Measurements from ENCODE around the gene SPOP.
A peak's percentile ranks its signal among the peaks of the same experiment; 100 is the strongest.

SPOP gene

GRCh38 chr17:49583889-49584288 is 94.0 kb downstream of the SPOP start:
- no peak for DNase-seq (ENCODE audit: low spot score)

DNA sequence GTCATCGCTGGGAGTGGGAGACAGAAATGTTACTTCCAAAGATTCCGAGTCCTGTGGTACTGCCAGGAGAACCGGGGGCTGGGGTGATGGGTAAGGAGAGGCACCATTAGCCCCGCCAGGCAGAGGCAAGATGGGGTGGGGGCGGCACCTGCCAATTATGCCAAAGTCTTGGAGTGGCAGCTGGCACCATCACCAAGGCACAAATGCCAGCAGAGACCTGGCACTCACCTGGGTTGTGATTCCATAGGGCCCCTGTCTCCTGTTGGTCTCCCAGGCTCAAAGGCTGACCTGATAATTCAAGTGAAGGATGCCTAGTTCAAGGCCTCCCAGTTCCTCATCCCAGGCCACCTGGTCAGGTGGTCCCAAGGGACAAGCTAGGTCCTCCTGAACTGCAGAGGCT is 94.7 kb downstream of the SPOP start:
- no peak for DNase-seq (ENCODE audit: low spot score)

DNA sequence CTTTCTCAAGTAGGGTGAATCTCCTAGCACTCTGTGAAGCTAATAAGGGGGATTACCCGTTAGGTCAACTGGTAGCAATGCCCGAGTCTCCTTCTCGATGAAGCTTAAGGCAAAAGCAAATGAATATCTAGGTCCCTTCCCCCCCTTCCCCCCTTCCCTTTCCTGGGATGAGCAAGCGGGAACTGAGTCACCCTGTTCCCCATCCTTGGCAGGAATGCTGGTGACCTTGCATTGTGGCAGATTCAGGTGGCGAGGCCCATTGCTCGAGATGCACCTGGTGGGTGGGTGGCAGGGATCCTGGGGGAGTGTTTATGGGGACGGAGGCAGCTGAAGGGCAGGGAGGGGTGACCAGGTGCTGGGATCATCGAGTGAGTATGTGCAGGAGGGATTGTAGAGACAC is 95.1 kb downstream of the SPOP start:
- DNase-seq (ENCODE audit: low spot score), result no peak

DNA sequence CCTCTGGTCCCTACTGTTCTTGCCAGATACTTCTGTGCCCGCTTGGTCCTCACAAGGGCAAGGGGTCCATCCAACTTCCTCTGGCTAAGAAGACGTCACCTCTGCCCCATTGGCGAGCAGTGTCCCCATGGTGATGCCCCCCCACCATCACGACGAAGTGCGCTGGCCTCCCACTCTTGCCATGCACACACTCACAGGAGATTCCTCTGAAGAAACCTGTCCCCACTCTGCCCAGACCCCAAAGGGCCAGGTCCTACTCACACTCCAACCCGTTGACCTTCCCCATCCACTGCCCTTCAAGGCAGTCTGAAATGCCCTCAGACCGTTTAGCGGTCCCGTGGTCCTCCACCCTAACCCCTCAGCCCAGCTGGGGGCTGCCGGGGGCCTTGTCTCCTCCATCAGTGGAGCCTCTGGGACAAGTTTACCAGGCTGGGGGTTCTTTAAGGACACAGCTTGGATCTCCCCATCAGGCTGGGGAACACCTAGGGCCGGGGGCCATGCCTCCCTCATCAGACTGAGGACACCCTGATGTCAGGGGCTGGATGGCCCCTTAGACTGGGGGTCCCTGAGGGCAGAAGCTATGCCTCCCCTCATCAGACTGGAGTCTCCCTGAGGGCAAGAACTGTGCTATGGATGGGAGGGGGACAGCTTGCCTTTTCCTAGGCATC is 95.7 kb downstream of the SPOP start:
- no peak for DNase-seq (ENCODE audit: low spot score)

- no peak for DNase-seq (ENCODE audit: low spot score)
Measured at GRCh38 chr17:49581648-49581998, 96.3 kb downstream of the SPOP start.

- no peak for DNase-seq (ENCODE audit: low spot score)
Measured at GRCh38 chr17:49580981-49581647, 96.8 kb downstream of the SPOP start.

- DNase-seq (ENCODE audit: low spot score), result no peak
Measured at GRCh38 chr17:49580055-49580721, 97.7 kb downstream of the SPOP start.

GRCh38 chr17:49579522-49579921 is 98.4 kb downstream of the SPOP start:
- no peak for DNase-seq (ENCODE audit: low spot score)

DNA sequence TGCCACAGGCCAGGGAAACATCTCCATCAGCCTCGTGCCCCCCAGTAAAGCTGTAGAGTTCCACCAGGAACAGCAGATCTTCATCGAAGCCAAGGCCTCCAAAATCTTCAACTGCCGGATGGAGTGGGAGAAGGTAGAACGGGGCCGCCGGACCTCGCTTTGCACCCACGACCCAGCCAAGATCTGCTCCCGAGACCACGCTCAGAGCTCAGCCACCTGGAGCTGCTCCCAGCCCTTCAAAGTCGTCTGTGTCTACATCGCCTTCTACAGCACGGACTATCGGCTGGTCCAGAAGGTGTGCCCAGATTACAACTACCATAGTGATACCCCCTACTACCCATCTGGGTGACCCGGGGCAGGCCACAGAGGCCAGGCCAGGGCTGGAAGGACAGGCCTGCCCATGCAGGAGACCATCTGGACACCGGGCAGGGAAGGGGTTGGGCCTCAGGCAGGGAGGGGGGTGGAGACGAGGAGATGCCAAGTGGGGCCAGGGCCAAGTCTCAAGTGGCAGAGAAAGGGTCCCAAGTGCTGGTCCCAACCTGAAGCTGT is 98.9 kb downstream of the SPOP start:
- no peak for DNase-seq (ENCODE audit: low spot score)

GRCh38 chr17:49578414-49578813 is 99.5 kb downstream of the SPOP start:
- no peak for DNase-seq (ENCODE audit: low spot score)

- no peak for DNase-seq (ENCODE audit: low spot score)
Measured at GRCh38 chr17:49577963-49578362, 99.9 kb downstream of the SPOP start.

DNA sequence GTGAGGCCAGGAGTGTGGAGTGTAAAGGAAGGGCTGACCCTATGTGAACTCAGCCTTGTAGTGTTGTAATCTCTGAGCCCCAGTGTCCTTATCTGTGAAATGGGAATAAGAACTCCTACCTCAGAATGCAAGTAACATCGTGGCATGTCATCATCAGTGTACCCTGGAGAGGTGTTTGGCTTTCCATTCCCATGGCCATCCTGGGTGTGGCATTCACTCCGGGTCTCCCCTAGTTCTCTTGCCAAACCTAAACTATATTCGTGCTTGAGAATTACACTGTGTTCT is 100.3 kb downstream of the SPOP start:
- no peak for DNase-seq (ENCODE audit: low spot score)

- DNase-seq (ENCODE audit: low spot score), result no peak
Measured at GRCh38 chr17:49576917-49577649, 100.8 kb downstream of the SPOP start.

GRCh38 chr17:49576088-49576916 is 101.6 kb downstream of the SPOP start:
- DNase-seq (ENCODE audit: low spot score), result no peak

- DNase-seq (ENCODE audit: low spot score), result peak; percentile 40
Measured at GRCh38 chr17:49575679-49576087, 102.2 kb downstream of the SPOP start, which contains the start of gene NXPH3. Gene NXPH3, plus strand, starts transcription at chr17:49575871. Its CDS starts 349 bp downstream, at chr17:49576220.

DNA sequence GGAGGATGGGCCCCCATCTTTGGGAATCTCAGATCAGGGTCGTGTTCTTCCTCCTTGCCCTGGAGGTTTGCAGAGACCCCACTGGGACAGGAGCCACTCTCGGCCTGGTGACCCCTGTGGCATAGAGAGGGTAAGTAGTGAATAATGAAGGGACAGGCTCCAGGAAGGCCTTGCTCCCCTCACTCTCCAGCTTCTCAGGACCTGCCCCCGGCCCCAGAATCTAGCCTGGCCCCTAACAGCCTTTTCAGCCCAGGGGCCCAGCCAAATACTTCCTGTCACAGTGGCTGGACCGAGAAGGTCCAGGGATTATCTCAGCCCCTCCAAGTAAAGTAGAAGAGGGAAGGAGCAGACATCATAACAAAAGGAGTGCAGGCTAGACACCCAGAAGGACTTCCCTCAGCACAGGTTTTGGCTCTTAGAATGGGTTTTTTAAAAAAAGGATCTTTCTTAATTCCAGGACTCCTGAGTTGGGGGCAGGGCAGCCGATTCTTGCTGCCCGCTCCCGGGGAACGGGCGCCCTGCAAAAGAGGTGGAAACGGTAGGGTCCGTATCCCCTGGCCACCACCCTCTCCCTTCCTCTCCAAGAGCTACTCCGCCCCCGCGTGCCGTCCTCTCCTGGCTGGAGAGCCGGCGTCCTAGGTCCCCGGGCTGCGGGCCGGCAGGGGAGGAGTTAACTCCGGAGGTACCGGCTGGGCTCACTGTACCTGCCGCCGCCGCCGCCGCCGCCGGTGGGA is 102.8 kb downstream of the SPOP start:
- no peak for DNase-seq (ENCODE audit: low spot score)

DNA sequence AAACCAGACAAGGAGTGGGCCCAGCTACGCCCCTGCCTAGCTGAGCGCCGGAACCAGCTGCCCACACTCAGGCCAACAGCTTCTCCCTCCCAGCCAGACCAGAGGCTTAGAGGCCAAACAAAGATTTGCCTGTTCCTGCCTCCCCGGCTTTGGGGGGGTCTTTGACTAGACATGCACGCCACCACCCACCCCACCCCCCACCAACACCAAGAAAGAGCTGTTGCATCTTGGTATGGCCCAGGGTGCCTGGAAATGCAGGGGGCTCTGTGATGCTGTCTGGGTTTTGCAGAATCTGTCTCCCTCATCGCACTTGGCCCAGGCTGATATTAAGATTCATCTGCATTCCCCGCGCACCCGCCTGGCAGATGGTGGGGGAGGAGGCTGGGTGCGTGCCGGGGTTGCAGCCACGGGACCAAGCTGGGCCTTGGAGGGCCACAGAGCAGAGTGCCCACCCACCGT is 103.5 kb downstream of the SPOP start:
- no peak for DNase-seq (ENCODE audit: low spot score)

- peak; percentile 56 for DNase-seq (ENCODE audit: low spot score)
Measured at GRCh38 chr17:49573510-49574322, 104.2 kb downstream of the SPOP start.

DNA sequence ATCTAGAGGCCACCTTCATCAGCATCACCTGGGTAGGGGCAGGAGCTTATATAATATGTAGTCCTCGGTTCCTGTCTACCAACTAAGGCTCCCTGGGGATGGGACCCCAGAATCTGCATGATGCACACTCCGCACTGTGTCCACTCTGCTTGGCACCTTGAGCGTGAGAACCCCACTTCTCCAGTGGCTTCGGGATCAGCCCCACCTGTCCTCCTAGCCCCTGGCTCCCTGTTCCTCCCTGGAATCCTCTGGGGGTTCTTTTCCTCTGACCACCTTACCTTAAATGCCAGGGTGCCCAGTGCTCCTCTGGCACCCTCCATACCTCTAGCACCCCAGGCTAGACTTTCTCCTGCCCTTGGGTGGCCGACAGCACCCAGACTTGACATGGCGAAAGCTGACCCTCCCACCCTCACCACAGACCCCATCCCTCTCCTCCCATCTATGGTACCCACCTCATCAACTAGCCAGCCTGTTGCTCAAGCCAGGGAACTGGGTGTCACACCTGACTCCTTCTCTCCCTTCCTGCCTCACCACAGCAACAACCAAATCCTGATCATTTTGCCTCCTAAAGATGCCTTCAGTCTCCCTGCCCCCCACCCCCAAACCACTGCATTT is 105.0 kb downstream of the SPOP start:
- DNase-seq (ENCODE audit: low spot score), result no peak

DNA sequence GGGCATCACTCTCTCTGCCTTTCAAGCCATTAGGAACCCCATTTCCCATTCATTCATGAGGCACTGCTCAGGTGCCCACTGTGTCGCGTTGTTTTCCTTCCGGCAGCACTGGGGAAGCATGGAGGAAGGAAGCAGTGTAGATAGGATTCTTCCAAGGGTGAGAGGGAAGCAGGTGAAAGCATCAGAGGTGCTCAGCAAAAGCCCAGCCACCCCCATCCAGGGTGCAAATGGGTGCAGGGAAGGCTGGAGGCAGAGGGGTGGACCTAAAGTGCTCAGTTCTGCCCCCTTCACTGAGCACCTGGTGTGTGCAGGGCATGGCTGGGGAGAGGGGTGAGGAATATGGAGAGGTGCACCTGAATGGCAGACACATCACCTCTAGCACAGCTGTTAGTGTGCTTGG is 105.7 kb downstream of the SPOP start:
- no peak for DNase-seq (ENCODE audit: low spot score)

All from kidney capillary endothelial cell (primary cell).